Glutamatergic neuron (in vitro differentiated cells): ENCODE data around the gene LONRF2. TPM values are rescaled to one million over a fixed set of nuclear protein-coding genes. Genes with fewer than 3 reads are reported as not detected.

Source experiments
- DNase-seq: peaks from one replicate; pipeline ENCODE4 v3.0.0; 2022
- H3K27ac Mint-ChIP-seq: one replicate; pipeline ENCODE4 v1.8.0; 2020; ENCODE audit warnings: mild to moderate bottlenecking, mixed read lengths, inconsistent platforms; ENCODE audit not compliant: unreplicated experiment
- H3K27me3 Mint-ChIP-seq: one replicate; pipeline ENCODE4 v1.8.0; 2020; ENCODE audit warnings: mild to moderate bottlenecking, moderate library complexity, mixed read lengths, inconsistent platforms; ENCODE audit not compliant: unreplicated experiment
- H3K36me3 Mint-ChIP-seq: one replicate; pipeline ENCODE4 v1.8.0; 2020; ENCODE audit warnings: mild to moderate bottlenecking, mixed read lengths, inconsistent platforms; ENCODE audit not compliant: unreplicated experiment
- H3K4me1 Mint-ChIP-seq: one replicate; pipeline ENCODE4 v1.8.0; 2020; ENCODE audit warnings: mild to moderate bottlenecking, low read depth, mixed read lengths, inconsistent platforms; ENCODE audit not compliant: unreplicated experiment
- H3K4me3 Mint-ChIP-seq: one replicate; pipeline ENCODE4 v1.8.0; 2020; ENCODE audit warnings: mild to moderate bottlenecking, mixed read lengths, inconsistent platforms; ENCODE audit not compliant: unreplicated experiment
- H3K9me3 Mint-ChIP-seq: one replicate; pipeline ENCODE4 v1.8.0; 2020; ENCODE audit warnings: mild to moderate bottlenecking, moderate library complexity, mixed read lengths, inconsistent platforms; ENCODE audit not compliant: unreplicated experiment
- CTCF ChIP-seq: fragments of 200-600 bp; sonication (generic); IDR thresholded peaks from one replicate; pipeline ENCODE4 v1.5.0; 2021; ENCODE audit not compliant: partially characterized antibody, unreplicated experiment
- total RNA-seq: library from RNA; stranded (reverse); fragmentation: NEBNext Ultra II Directional; extraction: Animal tissue kit (Norgen Biotek cat#: 25700); gene quantifications from one replicate; pipeline ENCODE4 v1.2.1, GENCODE V29; 2021; ENCODE audit not compliant: unreplicated experiment

The LONRF2 gene
- total RNA-seq, 1 donor from 2014 or later = 1.3 TPM

GRCh38 chr2:100285691-100286090 lies 36.6 kb downstream of the LONRF2 start:
- Mint-ChIP-seq H3K4me3 (no peak overlapping the region), H3K36me3 (no peaks in the 10 kb centered on the region), H3K27ac (no peak overlapping the region), H3K27me3 (peaks cover 3% of the 10 kb centered on the region), H3K4me1 (peaks cover 35% of the 10 kb centered on the region), H3K9me3 (no peaks in the 10 kb centered on the region)
- TF ChIP-seq CTCF = no peak
- DNase-seq = no peak

DNA sequence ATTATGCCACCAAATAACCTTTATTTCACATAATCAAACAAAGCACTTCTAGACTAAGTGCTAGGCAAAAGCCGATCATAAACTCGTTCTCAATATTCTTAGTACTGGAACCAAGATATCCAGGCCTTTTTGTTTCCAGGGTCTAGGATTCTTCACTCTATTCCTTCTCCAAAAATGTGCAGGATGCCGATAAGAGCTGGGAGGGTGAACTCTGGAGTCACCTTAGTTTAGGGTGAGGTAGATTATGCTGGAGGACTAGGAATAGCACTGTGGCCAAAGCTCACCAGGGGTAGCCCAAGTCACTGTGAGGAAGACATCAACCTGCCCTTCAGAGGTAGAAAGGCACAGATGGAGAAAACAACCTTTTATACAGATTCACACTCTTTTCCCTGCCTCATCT lies 37.3 kb downstream of the LONRF2 start:
- TF ChIP-seq CTCF = no peak
- H3K27me3 Mint-ChIP-seq = peaks cover 3% of the 10 kb centered on the region
- no peaks in the 10 kb centered on the region for H3K9me3 Mint-ChIP-seq
- no peak for DNase-seq
- H3K4me3 Mint-ChIP-seq = no peak overlapping the region
- H3K27ac Mint-ChIP-seq = peak overlapping the region; percentile 14
- H3K36me3 Mint-ChIP-seq = no peaks in the 10 kb centered on the region
- H3K4me1 Mint-ChIP-seq = peaks cover 35% of the 10 kb centered on the region

DNA sequence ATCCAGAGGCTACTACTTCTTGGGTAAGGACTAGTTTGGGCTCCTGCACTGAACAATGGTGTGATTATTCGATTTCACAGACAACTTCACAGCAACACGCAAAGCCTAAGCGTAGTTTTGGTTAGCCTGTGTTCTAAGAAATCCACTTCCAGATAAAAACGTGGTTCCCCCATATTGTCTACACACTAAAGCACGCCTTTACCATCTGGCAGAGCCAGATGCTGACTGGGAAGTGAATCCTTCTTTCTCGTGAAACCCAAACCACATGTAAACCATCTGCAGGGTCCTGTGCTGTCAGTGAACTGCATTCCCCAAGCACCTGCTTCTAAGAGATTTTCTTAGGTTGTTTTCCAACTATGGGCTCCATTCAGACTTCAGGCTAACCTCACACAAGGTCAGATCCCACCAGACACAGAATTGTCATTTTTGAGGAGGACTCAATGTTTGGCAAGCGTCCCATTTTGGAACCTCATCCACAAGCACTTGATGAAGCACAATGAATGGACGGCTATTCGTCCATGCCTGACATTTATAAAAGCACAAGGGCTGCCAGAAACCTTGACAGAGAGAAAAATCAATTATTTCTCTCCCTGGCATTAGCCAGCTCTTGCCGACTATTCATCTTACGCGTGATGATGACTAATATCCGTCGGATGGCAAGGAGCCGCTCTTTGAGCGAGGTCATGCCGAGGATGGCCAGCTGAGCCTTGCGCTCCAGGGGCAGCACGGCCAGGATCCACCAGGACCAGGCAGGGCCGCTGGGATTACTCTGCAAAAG lies 38.4 kb downstream of the LONRF2 start:
- peaks cover 3% of the 10 kb centered on the region for H3K27me3 Mint-ChIP-seq
- H3K27ac Mint-ChIP-seq = peak overlapping the region; percentile 85
- peaks cover 4% of the 10 kb centered on the region for H3K36me3 Mint-ChIP-seq
- H3K4me3 Mint-ChIP-seq = peak overlapping the region; percentile 27
- H3K4me1 Mint-ChIP-seq = peaks cover 37% of the 10 kb centered on the region
- DNase-seq = peak; percentile 42
- no peak for TF ChIP-seq CTCF
- H3K9me3 Mint-ChIP-seq = peaks cover 3% of the 10 kb centered on the region

- H3K27ac Mint-ChIP-seq = no peak overlapping the region
- DNase-seq = no peak
Observed at GRCh38 chr2:100281521-100282438, 40.5 kb downstream of the LONRF2 start.

More at GRCh38 chr2:100281521-100282438, 40.5 kb downstream of the LONRF2 start:
- Mint-ChIP-seq H3K27me3 (peaks cover 5% of the 10 kb centered on the region), H3K4me3 (no peak overlapping the region), H3K36me3 (peaks cover 5% of the 10 kb centered on the region), H3K9me3 (peaks cover 3% of the 10 kb centered on the region), H3K4me1 (peaks cover 31% of the 10 kb centered on the region)
- no peak for TF ChIP-seq CTCF
